Astrocyte of the cerebellum (primary cell): Measurements from ENCODE around the gene ITGA4.

Source experiments
- DNase-seq: peaks from one replicate; pipeline ENCODE4 v3.0.0-alpha.2; 2011; ENCODE audit warnings: low read depth
- H3K4me3 ChIP-seq: 2 replicates; pipeline ENCODE4 v1.5.1; 2011; ENCODE audit warnings: mild to moderate bottlenecking, low read depth, low read length, moderate library complexity
- CTCF ChIP-seq: IDR thresholded peaks from 2 replicates; pipeline ENCODE4 v1.5.1; 2012; ENCODE audit warnings: low read length, low read depth, moderate library complexity, mild to moderate bottlenecking; ENCODE audit errors: missing control alignments
- in situ Hi-C: cut with HindIII; loops from 2 replicates; pipeline ENCODE4 v1.10.0; 2017; ENCODE audit warnings: low sequenced_read_pairs

Gene ITGA4

GRCh38 chr2:181499231-181499630 is 42.0 kb downstream of the ITGA4 start:
- in situ Hi-C loops: no loop called here
- DNase-seq: no peak
- no peak for TF ChIP-seq CTCF
- H3K4me3 ChIP-seq: no peak overlapping the region

DNA sequence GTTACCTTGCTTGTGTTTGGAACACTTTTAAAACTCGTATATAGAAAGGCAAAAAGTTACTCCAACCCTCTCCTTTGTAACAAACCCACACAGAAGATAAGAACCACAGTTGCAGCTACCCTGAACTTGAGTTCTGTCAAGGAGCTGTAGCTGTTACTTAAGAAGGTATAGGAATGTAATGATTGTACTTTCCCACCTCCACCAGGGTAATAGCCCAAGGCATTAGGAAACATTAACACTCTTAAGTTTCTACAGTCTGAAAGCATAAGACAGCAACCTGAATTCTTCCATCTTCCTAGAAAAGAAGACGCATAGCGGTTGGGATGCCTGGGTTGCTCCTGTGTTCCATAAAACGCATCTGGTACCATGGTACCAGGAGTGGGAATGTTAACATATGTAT is 43.0 kb downstream of the ITGA4 start:
- in situ Hi-C loops: no loop called here
- no peak for TF ChIP-seq CTCF
- H3K4me3 ChIP-seq: no peak overlapping the region
- DNase-seq: no peak

GRCh38 chr2:181515719-181516118 is 58.5 kb downstream of the ITGA4 start:
- no peak overlapping the region for H3K4me3 ChIP-seq
- DNase-seq: no peak
- no peak for TF ChIP-seq CTCF
- in situ Hi-C loops: no loop called here

- no peak for TF ChIP-seq CTCF
- H3K4me3 ChIP-seq: no peak overlapping the region
- no peak for DNase-seq
- in situ Hi-C loops: no loop called here
Measured at GRCh38 chr2:181516992-181517391, 59.8 kb downstream of the ITGA4 start.

GRCh38 chr2:181517685-181518301 is 60.6 kb downstream of the ITGA4 start:
- in situ Hi-C loops: no loop called here
- no peak overlapping the region for H3K4me3 ChIP-seq
- peak; percentile 3 for DNase-seq
- no peak for TF ChIP-seq CTCF

DNA sequence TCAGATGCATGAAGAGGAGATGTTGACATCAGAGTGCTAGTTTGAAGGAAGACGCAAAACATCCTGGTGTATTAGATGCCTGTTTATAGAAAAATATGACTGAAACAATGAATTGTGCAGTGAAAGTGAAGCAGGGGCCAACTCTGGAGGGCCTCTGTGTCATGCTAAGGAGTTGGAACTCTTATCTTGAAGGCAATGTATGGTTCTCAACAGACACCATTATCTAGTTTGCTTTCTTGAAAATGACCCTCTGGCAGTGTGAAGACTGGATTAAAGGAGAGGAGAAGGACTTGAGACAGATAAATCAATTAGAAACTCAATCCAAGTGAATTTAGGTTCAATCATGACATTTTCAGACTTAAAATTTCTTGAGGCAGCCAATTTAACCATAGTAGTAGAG is 63.1 kb downstream of the ITGA4 start:
- no peak for TF ChIP-seq CTCF
- in situ Hi-C loops: no loop called here
- H3K4me3 ChIP-seq: no peak overlapping the region
- DNase-seq: no peak
